Activated T-cell treated with anti-CD3 and anti-CD28 coated beads for 48 hours (primary cell): ENCODE measurements around the gene LAMA4.

Source experiments
- DNase-seq: peaks from one replicate; pipeline ENCODE4 v3.0.0-alpha.2; 2020; ENCODE audit warnings: low read depth

The LAMA4 gene

GRCh38 chr6:112272799-112273198, 18.4 kb upstream of the LAMA4 start:
- no peak for DNase-seq

- no peak for DNase-seq
Observed at GRCh38 chr6:112270756-112271155, 16.4 kb upstream of the LAMA4 start.

GRCh38 chr6:112269979-112270566, 15.7 kb upstream of the LAMA4 start:
- no peak for DNase-seq

- no peak for DNase-seq
Observed at GRCh38 chr6:112269114-112269513, 14.7 kb upstream of the LAMA4 start.

- DNase-seq: no peak
Observed at GRCh38 chr6:112268654-112269053, 14.3 kb upstream of the LAMA4 start.

- DNase-seq: no peak
Observed at GRCh38 chr6:112268019-112268418, 13.7 kb upstream of the LAMA4 start.

- no peak for DNase-seq
Observed at GRCh38 chr6:112266331-112266730, 12.0 kb upstream of the LAMA4 start.

GRCh38 chr6:112259337-112259675, 4.9 kb upstream of the LAMA4 start:
- no peak for DNase-seq

- DNase-seq: no peak
Observed at GRCh38 chr6:112258642-112259336, 4.4 kb upstream of the LAMA4 start.

- no peak for DNase-seq
Observed at GRCh38 chr6:112257178-112257855, 3.0 kb upstream of the LAMA4 start.

- no peak for DNase-seq
Observed at GRCh38 chr6:112254921-112255320, 554 bp upstream of the LAMA4 start.

GRCh38 chr6:112253498-112253840, 898 bp downstream of the LAMA4 start:
- DNase-seq: no peak

- no peak for DNase-seq
Observed at GRCh38 chr6:112252571-112253497, 1.5 kb downstream of the LAMA4 start.

GRCh38 chr6:112251171-112251875, 3.0 kb downstream of the LAMA4 start:
- no peak for DNase-seq

- DNase-seq: no peak
Observed at GRCh38 chr6:112249489-112249888, 4.9 kb downstream of the LAMA4 start.

GRCh38 chr6:112247275-112247674, 7.1 kb downstream of the LAMA4 start:
- no peak for DNase-seq

- DNase-seq: no peak
Observed at GRCh38 chr6:112245511-112246203, 8.7 kb downstream of the LAMA4 start.

- no peak for DNase-seq
Observed at GRCh38 chr6:112243861-112244827, 10.2 kb downstream of the LAMA4 start.

- DNase-seq: no peak
Observed at GRCh38 chr6:112241820-112242429, 12.4 kb downstream of the LAMA4 start.

- no peak for DNase-seq
Observed at GRCh38 chr6:112237595-112237994, 16.8 kb downstream of the LAMA4 start.
